Astrocyte of the spinal cord (primary cell): ENCODE results near the gene PDLIM1.
A peak's percentile ranks its signal among the peaks of the same experiment; 100 is the strongest.

ENCODE experiments used
- DNase-seq: peaks from one replicate; pipeline ENCODE4 v3.0.0; 2011; ENCODE audit warnings: low read depth, low spot score
- H3K4me3 ChIP-seq: 2 replicates; pipeline ENCODE4 v1.5.1; 2011; ENCODE audit warnings: low read depth, mild to moderate bottlenecking, low read length, moderate library complexity
- in situ Hi-C: cut with HindIII; loops from 2 replicates; pipeline ENCODE4 v1.10.0; 2017; ENCODE audit warnings: low sequenced_read_pairs
- TF ChIP-seq, protein P1 (sequence below): IDR thresholded peaks from 2 replicates; pipeline ENCODE4 v1.5.1; 2012; ENCODE audit warnings: low read depth, mild to moderate bottlenecking, low read length, inconsistent platforms

Gene PDLIM1

DNA sequence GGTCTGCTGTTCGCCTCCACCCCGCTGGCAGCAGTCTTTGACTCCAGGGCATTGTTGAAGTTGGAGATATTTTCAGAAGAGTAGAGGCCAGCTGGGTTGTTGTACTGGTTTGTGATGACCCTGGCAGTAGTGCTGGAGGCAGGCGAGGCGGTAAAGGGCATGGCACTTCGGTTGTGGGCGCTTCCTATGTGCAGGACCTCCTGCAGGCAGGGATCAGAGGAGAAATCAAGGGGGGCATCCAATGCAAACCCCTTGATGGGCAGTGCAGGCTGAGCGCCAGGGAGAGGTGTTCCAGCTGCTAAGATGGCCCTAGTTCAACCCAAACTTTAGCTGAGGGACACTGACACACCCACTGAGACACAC, 27.0 kb downstream of the PDLIM1 start:
- TF ChIP-seq, protein P1, sequence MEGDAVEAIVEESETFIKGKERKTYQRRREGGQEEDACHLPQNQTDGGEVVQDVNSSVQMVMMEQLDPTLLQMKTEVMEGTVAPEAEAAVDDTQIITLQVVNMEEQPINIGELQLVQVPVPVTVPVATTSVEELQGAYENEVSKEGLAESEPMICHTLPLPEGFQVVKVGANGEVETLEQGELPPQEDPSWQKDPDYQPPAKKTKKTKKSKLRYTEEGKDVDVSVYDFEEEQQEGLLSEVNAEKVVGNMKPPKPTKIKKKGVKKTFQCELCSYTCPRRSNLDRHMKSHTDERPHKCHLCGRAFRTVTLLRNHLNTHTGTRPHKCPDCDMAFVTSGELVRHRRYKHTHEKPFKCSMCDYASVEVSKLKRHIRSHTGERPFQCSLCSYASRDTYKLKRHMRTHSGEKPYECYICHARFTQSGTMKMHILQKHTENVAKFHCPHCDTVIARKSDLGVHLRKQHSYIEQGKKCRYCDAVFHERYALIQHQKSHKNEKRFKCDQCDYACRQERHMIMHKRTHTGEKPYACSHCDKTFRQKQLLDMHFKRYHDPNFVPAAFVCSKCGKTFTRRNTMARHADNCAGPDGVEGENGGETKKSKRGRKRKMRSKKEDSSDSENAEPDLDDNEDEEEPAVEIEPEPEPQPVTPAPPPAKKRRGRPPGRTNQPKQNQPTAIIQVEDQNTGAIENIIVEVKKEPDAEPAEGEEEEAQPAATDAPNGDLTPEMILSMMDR = no peak
- no peak for DNase-seq
- no peak overlapping the region for H3K4me3 ChIP-seq
- in situ Hi-C loops = no loop called here

- in situ Hi-C loops = no loop called here
- no peak for DNase-seq
- TF ChIP-seq, protein P1 = no peak
Observed at GRCh38 chr10:95262763-95263518, 27.9 kb downstream of the PDLIM1 start.

GRCh38 chr10:95261926-95262325, 28.9 kb downstream of the PDLIM1 start:
- in situ Hi-C loops = no loop called here

More at GRCh38 chr10:95262763-95263518, 27.9 kb downstream of the PDLIM1 start:
- no peak overlapping the region for H3K4me3 ChIP-seq

DNA sequence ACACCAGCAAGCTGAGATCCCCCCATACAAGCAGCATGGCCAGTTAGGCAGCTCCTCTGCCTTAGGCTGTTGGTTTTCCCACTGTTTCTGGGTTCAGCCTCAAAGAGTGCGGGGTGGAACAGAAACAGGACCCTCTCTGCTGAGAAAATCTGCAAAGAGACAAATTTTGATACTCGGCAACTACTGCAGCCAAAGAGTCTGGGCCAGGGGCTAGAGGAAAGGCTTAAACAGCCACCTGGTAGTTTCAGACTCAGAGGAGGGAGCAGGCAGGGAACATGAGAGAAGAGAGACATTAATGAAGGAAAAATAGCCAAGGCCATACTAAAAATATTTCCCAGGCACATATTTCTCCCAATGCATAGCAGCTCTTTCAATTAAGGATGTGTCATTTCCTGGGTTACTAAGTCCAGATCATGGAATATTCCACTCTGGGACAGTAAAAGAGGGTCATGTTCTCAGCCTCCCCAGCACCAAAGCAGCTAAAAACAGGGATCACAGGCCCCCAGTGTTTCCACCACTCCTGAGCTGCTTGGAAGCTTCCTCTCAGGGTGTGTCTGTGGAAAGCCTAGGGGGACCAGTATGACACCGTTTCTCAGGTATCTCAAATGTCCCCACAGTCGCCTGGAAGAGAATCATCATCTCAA, 29.8 kb downstream of the PDLIM1 start:
- H3K4me3 ChIP-seq = no peak overlapping the region
- DNase-seq = peak; percentile 50
- TF ChIP-seq, protein P1 = no peak

More at GRCh38 chr10:95261926-95262325, 28.9 kb downstream of the PDLIM1 start:
- TF ChIP-seq, protein P1 = no peak
- no peak overlapping the region for H3K4me3 ChIP-seq
- DNase-seq = no peak

DNA sequence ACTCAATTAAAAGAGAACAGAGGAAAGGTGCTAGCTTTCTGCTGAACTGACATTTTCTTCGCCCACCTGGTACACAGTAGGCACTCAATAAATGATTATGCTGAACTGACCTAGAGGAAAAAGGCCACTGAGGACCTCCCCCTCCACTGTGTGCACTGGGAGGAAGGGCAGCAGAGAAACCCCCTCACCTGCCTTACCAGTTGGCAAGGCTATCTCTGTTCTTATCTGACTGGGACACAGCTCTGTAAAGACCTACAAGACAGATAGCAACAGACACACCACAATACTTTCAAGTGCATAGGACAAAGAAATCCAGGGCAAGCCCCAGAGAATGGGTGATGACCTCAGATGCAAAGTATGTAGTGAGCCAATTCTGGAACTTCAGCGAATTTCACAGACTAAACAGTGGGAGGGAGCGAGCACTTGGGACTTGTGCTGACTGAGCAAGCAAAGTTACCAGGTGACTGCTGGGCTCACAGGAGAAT, 30.4 kb downstream of the PDLIM1 start:
- TF ChIP-seq, protein P1 = no peak
- peak; percentile 90 for DNase-seq
- in situ Hi-C loops = no loop called here
- H3K4me3 ChIP-seq = no peak overlapping the region

More for the DNA sequence above, 29.8 kb downstream of the PDLIM1 start:
- in situ Hi-C loops = no loop called here

DNA sequence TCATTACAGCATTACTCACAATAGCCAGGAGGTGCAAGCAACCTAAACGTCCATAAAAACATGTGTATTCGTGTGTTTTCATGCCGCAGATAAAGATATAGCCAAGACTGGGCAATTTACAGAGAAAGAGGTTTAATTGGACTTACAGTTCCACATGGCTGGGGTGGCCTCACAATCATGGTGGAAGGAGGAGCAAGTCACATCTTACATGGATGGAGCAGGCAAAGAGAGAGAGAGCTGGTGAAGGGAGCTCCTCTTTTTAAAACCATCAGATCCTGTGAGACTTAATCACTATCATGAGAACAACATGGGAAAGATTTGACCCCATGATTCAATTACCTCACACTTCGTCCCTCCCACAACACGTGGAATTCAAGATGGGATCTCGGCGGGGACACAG, 33.0 kb downstream of the PDLIM1 start:
- no peak for DNase-seq
- in situ Hi-C loops = no loop called here
- TF ChIP-seq, protein P1 = no peak
- H3K4me3 ChIP-seq = no peak overlapping the region
